GM12878 (cell line): ENCODE measurements around the gene PAPLN. TPM values are rescaled to one million over a fixed set of nuclear protein-coding genes. Genes with fewer than 3 reads are reported as not detected.

Source experiments
- ATAC-seq: fragments of 200-7000 bp; cut with Tn5 transposase; 3 replicates; pipeline ENCODE4 v1.9.1; 2020; ENCODE audit warnings: mild to moderate bottlenecking, moderate library complexity
- BruUV-seq: library from RNA; stranded (reverse); fragments of 400-500 nt; replicated peaks from 2 replicates; lab custom pipeline; 2021; lab: Mats Ljungman, UMichigan
- CTCF ChIA-PET: fragments of 300-600 bp; sonication (Branson Sonifier 250); formaldehyde crosslinking; extraction: SDS; loops from one replicate; lab custom pipeline; 2021; ENCODE audit warnings: inconsistent platforms; lab: Yijun Ruan, JAX
- POLR2A ChIA-PET: fragments of 350-600 bp; formaldehyde crosslinking; extraction: SDS; loops from one replicate; lab custom pipeline; 2021; ENCODE audit warnings: inconsistent platforms; lab: Charles Lee
- RAD21 ChIA-PET: fragments of 300-600 bp; sonication (Branson Sonifier 250); formaldehyde crosslinking; loops from one replicate; lab custom pipeline; 2023; ENCODE audit warnings: antibody characterized with exemption; ENCODE audit not compliant: unreplicated experiment; lab: Charles Lee
- SMC1A ChIA-PET: fragments of 300-600 bp; sonication (Branson Sonifier 250); formaldehyde crosslinking; loops from one replicate; lab custom pipeline; 2023; ENCODE audit not compliant: unreplicated experiment, uncharacterized antibody; lab: Charles Lee
- DNase-seq: peaks from one replicate; pipeline ENCODE4 v3.0.0-alpha.2; 2011; ENCODE audit warnings: low read depth, low spot score
- FAIRE-seq: peaks from 3 replicates; lab custom pipeline; 2011; peaks lifted over from hg19 to GRCh38; lab: Jason Lieb, UNC
- H2AFZ ChIP-seq: 2 replicates; pipeline ENCODE4 v1.6.0; 2011; ENCODE audit warnings: low read depth, low read length, control low read depth; ENCODE audit not compliant: control insufficient read depth
- H3K27ac ChIP-seq: 2 replicates; pipeline ENCODE4 v1.5.1; 2011; ENCODE audit warnings: control low read depth; ENCODE audit not compliant: control insufficient read depth, insufficient read depth
- H3K27me3 ChIP-seq, 2 experiments: replicated peaks in 1 of 2; 2 replicates each; pipeline versions ENCODE4 v1.6.0 to v1.6.1; 2011; ENCODE audit warnings: low read length in 1 of 2; ENCODE audit not compliant: control insufficient read depth in 2 of 2, insufficient read depth in 2 of 2
- H3K36me3 ChIP-seq, 2 experiments: 2 replicates each; pipeline ENCODE4 v1.5.1; 2011; ENCODE audit warnings: low read length in 1 of 2; ENCODE audit not compliant: control insufficient read depth in 2 of 2, insufficient read depth in 2 of 2
- H3K4me1 ChIP-seq: 2 replicates; pipeline ENCODE4 v1.6.1; 2011; ENCODE audit warnings: mild to moderate bottlenecking, low read length, moderate library complexity, mixed read lengths; ENCODE audit not compliant: control insufficient read depth, insufficient read depth
- H3K4me2 ChIP-seq: 2 replicates; pipeline ENCODE4 v1.6.0; 2011; ENCODE audit warnings: control low read depth; ENCODE audit not compliant: control insufficient read depth, insufficient read depth
- H3K4me3 ChIP-seq: fragments of 200-600 bp; sonication (generic); 2 replicates; pipeline ENCODE4 v1.5.1; 2016
- H3K79me2 ChIP-seq: 2 replicates; pipeline ENCODE4 v1.6.0; 2011; ENCODE audit warnings: low read length; ENCODE audit not compliant: control insufficient read depth, insufficient read depth
- H3K9ac ChIP-seq: 2 replicates; pipeline ENCODE4 v1.8.0; 2011; ENCODE audit warnings: low read length, control low read depth, mixed read lengths; ENCODE audit not compliant: control insufficient read depth, insufficient read depth
- H3K9me3 ChIP-seq: replicated peaks from 3 replicates; pipeline ENCODE4 v1.5.1; 2011; ENCODE audit warnings: mild to moderate bottlenecking, low read length; ENCODE audit not compliant: control insufficient read depth, insufficient read depth
- H4K20me1 ChIP-seq: 2 replicates; pipeline ENCODE4 v1.6.0; 2011; ENCODE audit not compliant: control insufficient read depth, insufficient read depth
- BRCA1 ChIP-seq: IDR thresholded peaks from 2 replicates; pipeline ENCODE4 v1.6.1; 2011; ENCODE audit warnings: low read depth, low read length, improper control_type of control experiment
- CBX5 ChIP-seq: sonication (generic); IDR thresholded peaks from 2 replicates; pipeline ENCODE4 v1.6.1; 2016; ENCODE audit warnings: low read depth, moderate library complexity, mild to moderate bottlenecking, inconsistent platforms
- CEBPB ChIP-seq, 2 experiments: fragments of 150-350 bp in 1 of 2; IDR thresholded peaks; 2 replicates each; pipeline ENCODE4 v1.6.1; 2012 to 2014; ENCODE audit warnings: low read depth in 2 of 2, low read length in 2 of 2, borderline replicate concordance in 1 of 2, inconsistent platforms in 1 of 2
- CHD4 ChIP-seq: fragments of 200-600 bp; sonication (generic); IDR thresholded peaks from 2 replicates; pipeline ENCODE4 v1.6.1; 2016; ENCODE audit warnings: mild to moderate bottlenecking
- DPF2 ChIP-seq: fragments of 450-650 bp; IDR thresholded peaks from 2 replicates; pipeline ENCODE4 v1.6.1; 2017; ENCODE audit warnings: mild to moderate bottlenecking
- EED ChIP-seq: sonication (generic); IDR thresholded peaks from 2 replicates; pipeline ENCODE4 v1.6.1; 2016; ENCODE audit warnings: antibody characterized with exemption, low read depth
- HCFC1 ChIP-seq: fragments of 150-350 bp; IDR thresholded peaks from 2 replicates; pipeline ENCODE4 v1.6.1; 2014; ENCODE audit warnings: low read length
- JUND ChIP-seq: IDR thresholded peaks from 2 replicates; pipeline ENCODE4 v1.6.1; 2012; ENCODE audit warnings: low read depth, mild to moderate bottlenecking, low read length, improper control_type of control experiment, moderate library complexity
- KAT2A ChIP-seq: conservative IDR thresholded peaks from 2 replicates; pipeline ENCODE4 v1.6.1; 2011; ENCODE audit warnings: low read depth, low read length; ENCODE audit not compliant: control insufficient read depth
- MXI1 ChIP-seq: fragments of 150-350 bp; IDR thresholded peaks from 2 replicates; pipeline ENCODE4 v1.6.1; 2011; ENCODE audit warnings: low read depth, mild to moderate bottlenecking, inconsistent platforms, low read length, improper control_type of control experiment
- SIX5 ChIP-seq: IDR thresholded peaks from 2 replicates; pipeline ENCODE4 v1.6.1; 2011; ENCODE audit warnings: mild to moderate bottlenecking, low read depth, low read length, moderate library complexity; ENCODE audit not compliant: severe bottlenecking
- TAF1 ChIP-seq: IDR thresholded peaks from 2 replicates; pipeline ENCODE4 v1.6.1; 2011; ENCODE audit warnings: mild to moderate bottlenecking, low read depth, low read length, borderline replicate concordance
- YBX1 ChIP-seq: fragments of 450-650 bp; IDR thresholded peaks from 2 replicates; pipeline ENCODE4 v1.6.1; 2016; ENCODE audit warnings: antibody characterized with exemption
- WGBS: methylation state at CpG from one replicate; pipeline ENCODE4 v1.1.6; 2016; ENCODE audit warnings: low lambda C conversion rate; ENCODE audit not compliant: insufficient replicate concordance, insufficient coverage; ENCODE audit errors: missing lambda C conversion rate; 5-methylcytosine and 5-hydroxymethylcytosine counted together
- in situ Hi-C: fragments of 300-500 bp; cut with MboI; formaldehyde crosslinking; loops from 9 replicates; pipeline ENCODE4 v1.14.3; 2018; ENCODE audit warnings: mixed read lengths
- intact Hi-C: fragments of 100-400 bp; cut with micrococcal nuclease; formaldehyde crosslinking; loops from one replicate; pipeline ENCODE4 v1.14.2; 2022; ENCODE audit not compliant: unreplicated experiment
- polyA plus RNA-seq, 11 experiments: library from polyadenylated mRNA; depleted of rRNA in 4 of 11; unstranded in 6 of 11; stranded (reverse) in 5 of 11; fragments of >200 nt; fragmentation: Nextera tagmentation in 4 of 11; fragmentation: Illumina TruSeq in 1 of 11; extraction: Ambion mirVana in 4 of 11; extraction: Trizol in 1 of 11; gene quantifications; 1 replicate in 1 of 11; 2 replicates in 10 of 11; pipeline versions ENCODE4 v1.2.1 to v1.2.3, GENCODE V29; 2011 to 2016; ENCODE audit warnings: inconsistent platforms in 2 of 11, missing spikeins in 2 of 11, low read depth in 1 of 11
- total RNA-seq, 4 experiments: library from RNA; depleted of rRNA in 3 of 4; stranded (reverse); fragments of >200 nt in 3 of 4; fragmentation: Illumina TruSeq in 1 of 4; extraction: Trizol in 1 of 4; gene quantifications; 2 replicates each; pipeline versions ENCODE4 v1.2.1 to v1.2.3, GENCODE V29; 2013 to 2021
- TF ChIP-seq, protein P1 (sequence below): IDR thresholded peaks from 2 replicates; pipeline ENCODE4 v1.6.1; 2012; ENCODE audit warnings: improper control_type of control experiment, low read depth, low read length; ENCODE audit not compliant: insufficient replicate concordance
- TF ChIP-seq, protein P2 (sequence below): fragments of 150-350 bp; IDR thresholded peaks from 2 replicates; pipeline ENCODE4 v1.6.1; 2016; ENCODE audit warnings: low read depth, low read length

Gene PAPLN
- total and polyA plus RNA-seq, 10 of the 15 experiments (the other 5 are each of a cell fraction or from before 2014, with no cell fraction given): 1.8 to 19.8 (median 7.4) TPM

DNA sequence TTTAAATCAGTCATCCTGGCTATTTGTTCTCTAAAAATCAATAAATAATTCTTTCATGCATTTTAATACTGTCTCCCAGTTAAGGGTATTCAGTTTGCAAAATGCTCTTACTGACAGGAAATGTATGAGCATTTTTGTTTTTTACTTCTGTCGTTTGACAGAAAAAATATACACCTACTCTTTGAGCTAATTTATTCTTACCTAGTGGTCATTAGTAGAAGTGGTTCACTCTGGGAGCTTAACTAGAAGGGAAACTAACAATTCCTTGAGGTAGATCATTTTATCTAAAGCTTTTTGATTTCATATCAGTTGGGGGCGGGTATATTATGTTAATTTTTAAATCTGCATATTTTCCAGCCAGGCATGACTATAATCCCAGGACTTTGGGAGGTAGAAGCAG, 33.8 kb upstream of the PAPLN start:
- no TSS peak for BruUV-seq
- Histone ChIP-seq H3K4me2 (no peak overlapping the region), H3K9ac (no peak overlapping the region), H2AFZ (no peak overlapping the region), H4K20me1 (no peaks in the 10 kb centered on the region), H3K36me3 (peaks cover 7 to 15% of the 10 kb centered on the region in 2 experiments), H3K27me3 (no peaks in the 10 kb centered on the region), H3K4me1 (no peaks in the 10 kb centered on the region), H3K9me3 (peaks cover 8% of the 10 kb centered on the region; the same call in 2 of the 3 replicates), H3K27ac (no peak overlapping the region), H3K4me3 (no peak overlapping the region), H3K79me2 (no peaks in the 10 kb centered on the region)
- SMC1A ChIA-PET: interaction anchor here (0.7 kb wide), 1 partner anchor 11 kb away, joined by 3 read pairs; no protein-coding TSS in a partner anchor
- 95% methylated on average over 2 of the region's 2 CpGs for WGBS
- intact Hi-C loops (no loop called here), in situ Hi-C loops (no loop called here)
- CTCF ChIA-PET: no interaction called here
- DNase-seq (no peak), ATAC-seq (no peak), FAIRE-seq (no peak)
- RAD21 ChIA-PET: no interaction called here
- POLR2A ChIA-PET: no interaction called here
- TF ChIP-seq KAT2A (no peak), DPF2 (no peak), SIX5 (no peak), CHD4 (no peak), EED (no peak), BRCA1 (no peak), MXI1 (no peak), CEBPB (IDR thresholded peaks at IDR 0.05; ENCODE audit: borderline replicate concordance in 1 of 2, low read depth in 2 of 2, low read length in 2 of 2) (no peak), YBX1 (no peak), JUND (no peak), TAF1 (no peak), CBX5 (no peak), HCFC1 (no peak)
- TF ChIP-seq, protein P1, sequence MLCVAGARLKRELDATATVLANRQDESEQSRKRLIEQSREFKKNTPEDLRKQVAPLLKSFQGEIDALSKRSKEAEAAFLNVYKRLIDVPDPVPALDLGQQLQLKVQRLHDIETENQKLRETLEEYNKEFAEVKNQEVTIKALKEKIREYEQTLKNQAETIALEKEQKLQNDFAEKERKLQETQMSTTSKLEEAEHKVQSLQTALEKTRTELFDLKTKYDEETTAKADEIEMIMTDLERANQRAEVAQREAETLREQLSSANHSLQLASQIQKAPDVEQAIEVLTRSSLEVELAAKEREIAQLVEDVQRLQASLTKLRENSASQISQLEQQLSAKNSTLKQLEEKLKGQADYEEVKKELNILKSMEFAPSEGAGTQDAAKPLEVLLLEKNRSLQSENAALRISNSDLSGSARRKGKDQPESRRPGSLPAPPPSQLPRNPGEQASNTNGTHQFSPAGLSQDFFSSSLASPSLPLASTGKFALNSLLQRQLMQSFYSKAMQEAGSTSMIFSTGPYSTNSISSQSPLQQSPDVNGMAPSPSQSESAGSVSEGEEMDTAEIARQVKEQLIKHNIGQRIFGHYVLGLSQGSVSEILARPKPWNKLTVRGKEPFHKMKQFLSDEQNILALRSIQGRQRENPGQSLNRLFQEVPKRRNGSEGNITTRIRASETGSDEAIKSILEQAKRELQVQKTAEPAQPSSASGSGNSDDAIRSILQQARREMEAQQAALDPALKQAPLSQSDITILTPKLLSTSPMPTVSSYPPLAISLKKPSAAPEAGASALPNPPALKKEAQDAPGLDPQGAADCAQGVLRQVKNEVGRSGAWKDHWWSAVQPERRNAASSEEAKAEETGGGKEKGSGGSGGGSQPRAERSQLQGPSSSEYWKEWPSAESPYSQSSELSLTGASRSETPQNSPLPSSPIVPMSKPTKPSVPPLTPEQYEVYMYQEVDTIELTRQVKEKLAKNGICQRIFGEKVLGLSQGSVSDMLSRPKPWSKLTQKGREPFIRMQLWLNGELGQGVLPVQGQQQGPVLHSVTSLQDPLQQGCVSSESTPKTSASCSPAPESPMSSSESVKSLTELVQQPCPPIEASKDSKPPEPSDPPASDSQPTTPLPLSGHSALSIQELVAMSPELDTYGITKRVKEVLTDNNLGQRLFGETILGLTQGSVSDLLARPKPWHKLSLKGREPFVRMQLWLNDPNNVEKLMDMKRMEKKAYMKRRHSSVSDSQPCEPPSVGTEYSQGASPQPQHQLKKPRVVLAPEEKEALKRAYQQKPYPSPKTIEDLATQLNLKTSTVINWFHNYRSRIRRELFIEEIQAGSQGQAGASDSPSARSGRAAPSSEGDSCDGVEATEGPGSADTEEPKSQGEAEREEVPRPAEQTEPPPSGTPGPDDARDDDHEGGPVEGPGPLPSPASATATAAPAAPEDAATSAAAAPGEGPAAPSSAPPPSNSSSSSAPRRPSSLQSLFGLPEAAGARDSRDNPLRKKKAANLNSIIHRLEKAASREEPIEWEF: no peak
- TF ChIP-seq, protein P2, sequence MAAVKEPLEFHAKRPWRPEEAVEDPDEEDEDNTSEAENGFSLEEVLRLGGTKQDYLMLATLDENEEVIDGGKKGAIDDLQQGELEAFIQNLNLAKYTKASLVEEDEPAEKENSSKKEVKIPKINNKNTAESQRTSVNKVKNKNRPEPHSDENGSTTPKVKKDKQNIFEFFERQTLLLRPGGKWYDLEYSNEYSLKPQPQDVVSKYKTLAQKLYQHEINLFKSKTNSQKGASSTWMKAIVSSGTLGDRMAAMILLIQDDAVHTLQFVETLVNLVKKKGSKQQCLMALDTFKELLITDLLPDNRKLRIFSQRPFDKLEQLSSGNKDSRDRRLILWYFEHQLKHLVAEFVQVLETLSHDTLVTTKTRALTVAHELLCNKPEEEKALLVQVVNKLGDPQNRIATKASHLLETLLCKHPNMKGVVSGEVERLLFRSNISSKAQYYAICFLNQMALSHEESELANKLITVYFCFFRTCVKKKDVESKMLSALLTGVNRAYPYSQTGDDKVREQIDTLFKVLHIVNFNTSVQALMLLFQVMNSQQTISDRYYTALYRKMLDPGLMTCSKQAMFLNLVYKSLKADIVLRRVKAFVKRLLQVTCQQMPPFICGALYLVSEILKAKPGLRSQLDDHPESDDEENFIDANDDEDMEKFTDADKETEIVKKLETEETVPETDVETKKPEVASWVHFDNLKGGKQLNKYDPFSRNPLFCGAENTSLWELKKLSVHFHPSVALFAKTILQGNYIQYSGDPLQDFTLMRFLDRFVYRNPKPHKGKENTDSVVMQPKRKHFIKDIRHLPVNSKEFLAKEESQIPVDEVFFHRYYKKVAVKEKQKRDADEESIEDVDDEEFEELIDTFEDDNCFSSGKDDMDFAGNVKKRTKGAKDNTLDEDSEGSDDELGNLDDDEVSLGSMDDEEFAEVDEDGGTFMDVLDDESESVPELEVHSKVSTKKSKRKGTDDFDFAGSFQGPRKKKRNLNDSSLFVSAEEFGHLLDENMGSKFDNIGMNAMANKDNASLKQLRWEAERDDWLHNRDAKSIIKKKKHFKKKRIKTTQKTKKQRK: no peak
